ENCODE measurements around the gene AFG1L.
"Not testable (repeated sequence)": the region's sequence is repeated elsewhere in the genome, so short reads cannot be mapped to it uniquely, and the experiment has no call there.

AFG1L gene

GRCh38 chr6:108355120-108355519 is 60.3 kb downstream of the AFG1L start:
- no peak for DNase-seq

- DNase-seq, result no peak
Measured at GRCh38 chr6:108355890-108356289, 61.0 kb downstream of the AFG1L start.

DNA sequence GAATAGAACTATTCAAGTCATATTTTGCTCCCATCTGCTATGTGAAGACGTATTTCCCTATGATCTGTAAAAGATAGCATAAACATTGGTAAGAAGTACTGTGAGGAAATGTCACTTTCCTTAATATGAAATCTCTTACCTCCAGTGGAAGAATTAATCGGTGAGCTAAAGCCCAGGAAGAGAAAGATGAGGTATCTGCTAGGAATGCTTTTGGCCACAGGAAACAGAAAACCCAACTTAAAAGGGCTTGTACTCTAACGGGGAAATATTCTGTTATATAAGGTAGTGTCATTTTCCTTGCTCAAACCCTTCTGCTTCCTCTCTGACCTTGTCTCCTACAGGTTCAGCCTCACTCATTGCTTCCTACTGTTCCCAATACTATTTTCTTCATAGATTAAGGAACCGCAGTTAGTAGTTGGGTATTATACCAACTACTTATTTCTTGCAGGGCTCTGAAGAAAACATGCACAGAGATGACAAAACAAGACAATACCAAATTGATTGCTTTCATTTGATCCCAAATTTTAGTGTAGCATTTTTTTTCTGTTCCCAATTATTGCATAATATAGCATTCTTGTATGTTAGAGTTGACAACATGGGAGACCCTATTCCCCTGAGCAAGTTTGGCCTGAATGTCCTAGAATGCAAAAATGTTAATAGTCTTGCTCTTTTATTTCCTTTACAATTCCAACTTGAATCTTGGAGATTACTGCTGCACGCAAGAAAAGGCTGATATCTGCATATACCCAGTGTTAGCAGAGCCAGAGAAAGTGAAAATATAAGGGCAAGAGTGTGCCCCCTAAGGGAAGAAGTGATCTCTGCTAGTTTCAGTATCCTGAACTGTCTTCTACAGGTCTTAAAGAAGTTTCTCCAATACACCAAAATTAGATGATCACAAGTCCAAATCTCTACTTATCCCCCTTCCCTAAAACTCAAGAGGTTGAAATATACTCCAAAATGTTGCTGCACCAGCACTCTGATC is 65.3 kb downstream of the AFG1L start:
- DNase-seq, result no peak

DNA sequence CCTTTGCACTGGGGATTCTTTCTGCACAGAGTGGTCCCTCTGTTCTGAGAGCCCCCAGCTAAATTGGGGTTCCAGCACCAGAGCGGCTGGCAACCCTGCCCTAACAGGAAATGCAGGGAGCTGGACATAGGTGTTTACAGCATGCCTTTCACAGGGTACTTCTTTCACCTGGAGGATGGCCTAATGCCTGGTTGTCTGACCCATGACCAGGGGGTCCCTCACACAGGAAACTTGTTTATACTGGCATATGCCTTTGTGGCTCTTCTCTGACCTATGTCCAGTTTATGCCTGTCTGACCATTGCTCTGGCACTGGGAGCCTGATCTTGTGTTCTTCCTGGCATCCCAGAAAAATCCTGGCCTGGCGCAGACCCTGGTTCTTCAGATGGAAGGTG is 66.1 kb downstream of the AFG1L start:
- no peak for DNase-seq

DNA sequence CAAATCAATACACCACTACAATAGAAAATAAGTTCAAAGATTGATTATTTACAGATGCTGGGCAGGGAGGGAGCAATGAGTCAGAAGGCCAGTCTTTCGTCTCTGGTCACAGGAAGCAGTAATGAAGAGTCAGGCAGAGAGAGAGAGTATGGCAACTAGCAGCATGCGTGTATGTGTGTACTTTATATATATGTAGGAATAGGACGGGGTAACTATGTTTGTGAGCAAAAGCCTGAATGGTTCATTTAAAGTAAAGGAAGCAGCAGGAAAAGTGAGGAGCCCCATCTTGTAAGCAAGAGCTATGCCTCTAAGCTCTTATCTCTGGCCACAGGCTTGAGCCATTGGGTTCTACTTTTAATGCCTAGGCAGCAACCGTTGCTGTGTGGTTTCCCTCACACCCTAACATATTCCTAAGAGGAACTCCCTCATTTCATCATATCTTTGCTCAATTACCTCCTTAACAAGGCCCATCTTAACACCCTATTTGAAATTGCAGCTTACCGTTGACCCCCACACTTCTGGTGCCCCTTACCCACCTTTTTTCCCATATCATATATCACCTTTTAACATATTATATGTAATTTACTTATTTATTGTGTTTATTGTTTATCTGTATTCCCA is 66.6 kb downstream of the AFG1L start:
- peak; percentile 48 for DNase-seq

DNA sequence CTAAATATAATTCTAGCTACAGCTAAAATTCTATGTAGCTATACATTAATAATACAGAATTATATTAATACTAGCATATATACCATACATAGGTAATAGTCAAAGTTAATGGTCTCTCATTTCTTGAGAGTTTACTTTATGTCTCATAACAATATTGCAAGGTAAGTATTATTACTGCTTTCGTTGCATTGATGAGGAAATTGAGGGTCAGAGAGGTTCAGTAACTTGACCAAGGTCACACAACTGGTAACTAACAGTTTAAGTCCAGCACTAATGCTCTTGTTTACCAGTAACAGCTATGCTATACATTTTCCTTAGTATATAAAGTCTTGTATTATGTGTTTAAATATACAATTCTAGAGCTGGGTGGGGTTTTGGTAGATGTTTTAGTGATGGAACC is 67.6 kb downstream of the AFG1L start:
- no peak for DNase-seq

- no peak for DNase-seq
Measured at GRCh38 chr6:108363113-108363512, 68.3 kb downstream of the AFG1L start.

GRCh38 chr6:108363889-108364313 is 69.0 kb downstream of the AFG1L start:
- no peak for DNase-seq

DNA sequence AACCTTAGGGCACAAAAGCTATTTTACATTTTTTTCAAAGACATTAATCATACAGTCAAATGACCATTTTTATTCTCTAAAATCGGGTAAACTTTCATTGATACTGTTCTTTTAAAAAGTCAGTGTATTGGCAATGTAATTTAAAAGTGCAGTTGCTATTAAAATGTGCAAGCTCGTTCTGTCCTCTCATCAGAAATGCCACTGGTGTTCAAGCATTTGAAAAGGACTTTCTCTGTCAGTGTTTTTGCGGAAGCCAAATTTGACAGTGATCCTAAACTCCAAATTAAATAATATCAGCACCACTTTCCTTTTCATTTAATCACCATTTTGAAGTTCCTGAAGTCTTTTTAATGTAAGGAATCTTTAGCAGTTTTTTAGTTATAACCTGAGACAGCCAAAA is 69.6 kb downstream of the AFG1L start:
- DNase-seq, result no peak

GRCh38 chr6:108365478-108365877 is 70.6 kb downstream of the AFG1L start:
- DNase-seq, result peak; percentile 75

DNA sequence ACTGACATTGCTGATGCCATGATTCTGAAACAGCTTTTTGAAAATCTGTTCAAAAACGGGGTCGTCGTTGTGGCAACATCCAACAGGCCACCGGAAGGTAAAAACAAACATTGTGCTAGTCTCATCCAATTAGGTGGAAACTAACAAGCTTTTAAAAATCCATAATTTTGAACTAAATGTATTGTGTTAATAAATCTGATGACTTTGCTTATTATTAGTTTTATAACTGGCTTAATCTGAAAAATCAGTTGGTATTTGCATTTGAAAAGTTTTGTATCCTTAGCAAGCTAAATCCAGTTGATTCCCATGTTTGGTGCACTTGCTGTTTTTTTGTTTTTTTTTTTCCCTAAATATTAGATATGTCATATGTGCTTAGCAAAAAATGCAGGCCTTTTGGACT is 71.4 kb downstream of the AFG1L start:
- DNase-seq, result no peak

GRCh38 chr6:108368431-108369030 is 73.7 kb downstream of the AFG1L start:
- no peak for DNase-seq

DNA sequence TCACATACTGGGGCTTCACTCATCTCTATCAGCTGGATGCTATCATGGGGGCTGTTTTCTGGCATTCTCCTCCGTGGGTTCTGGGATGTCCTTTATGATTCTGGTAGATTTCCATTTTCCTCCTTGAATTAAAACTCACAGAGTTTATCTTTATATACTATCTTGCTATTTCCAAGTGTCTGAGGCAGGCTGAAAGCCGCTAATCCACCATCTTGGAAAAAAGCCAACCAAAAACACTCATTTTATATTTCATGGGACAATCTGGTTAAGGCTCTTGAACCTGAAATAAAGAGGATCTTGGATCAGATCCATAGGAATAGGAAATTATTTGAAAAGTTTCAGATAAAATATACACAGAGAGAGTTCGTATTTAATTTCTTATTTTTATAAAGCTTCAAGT is 86.0 kb downstream of the AFG1L start:
- DNase-seq, result no peak

DNA sequence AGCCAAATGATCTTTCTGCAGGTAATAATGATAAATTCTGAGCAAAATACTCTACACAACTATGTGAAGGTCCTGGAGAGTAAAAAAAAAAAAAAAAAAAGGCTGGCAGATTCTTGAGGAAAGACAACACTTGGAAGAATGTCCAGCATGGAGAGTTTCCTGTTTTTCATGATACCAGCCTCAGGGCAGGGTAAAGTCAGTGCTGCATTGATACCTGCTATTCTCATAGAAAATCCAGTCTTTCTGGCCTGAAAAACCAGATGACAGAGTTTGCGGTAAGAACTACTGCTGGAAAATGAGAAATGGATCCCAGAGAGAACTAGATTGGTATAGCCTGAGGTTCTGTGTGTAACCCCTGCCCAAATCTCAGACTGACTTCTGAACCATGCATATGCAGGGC is 89.1 kb downstream of the AFG1L start:
- no peak for DNase-seq

- DNase-seq, result not testable (repeated sequence)
Measured at GRCh38 chr6:108389190-108389589, 94.3 kb downstream of the AFG1L start.

GRCh38 chr6:108395297-108395696 is 100.4 kb downstream of the AFG1L start:
- no peak for DNase-seq

DNA sequence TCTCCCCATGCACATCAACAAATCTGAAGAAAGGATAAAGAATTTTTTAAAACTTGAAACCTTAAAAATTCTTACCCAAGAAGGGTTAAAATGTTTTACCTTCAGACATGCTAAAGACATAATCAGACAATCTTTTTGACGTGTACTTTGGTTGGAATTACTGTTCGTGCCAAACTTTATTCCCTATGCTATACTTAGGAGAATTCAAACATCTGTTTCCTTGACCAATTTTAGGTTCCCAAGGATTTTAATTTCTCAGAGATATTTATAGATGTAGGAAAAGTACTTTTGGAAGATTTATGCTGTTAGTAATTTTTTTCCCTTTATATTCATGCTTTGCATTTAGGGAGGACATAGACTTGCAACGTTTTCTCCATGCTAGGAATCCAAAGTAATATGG is 108.4 kb downstream of the AFG1L start:
- DNase-seq, result no peak

GRCh38 chr6:108406943-108407342 is 112.1 kb downstream of the AFG1L start:
- DNase-seq, result no peak

DNA sequence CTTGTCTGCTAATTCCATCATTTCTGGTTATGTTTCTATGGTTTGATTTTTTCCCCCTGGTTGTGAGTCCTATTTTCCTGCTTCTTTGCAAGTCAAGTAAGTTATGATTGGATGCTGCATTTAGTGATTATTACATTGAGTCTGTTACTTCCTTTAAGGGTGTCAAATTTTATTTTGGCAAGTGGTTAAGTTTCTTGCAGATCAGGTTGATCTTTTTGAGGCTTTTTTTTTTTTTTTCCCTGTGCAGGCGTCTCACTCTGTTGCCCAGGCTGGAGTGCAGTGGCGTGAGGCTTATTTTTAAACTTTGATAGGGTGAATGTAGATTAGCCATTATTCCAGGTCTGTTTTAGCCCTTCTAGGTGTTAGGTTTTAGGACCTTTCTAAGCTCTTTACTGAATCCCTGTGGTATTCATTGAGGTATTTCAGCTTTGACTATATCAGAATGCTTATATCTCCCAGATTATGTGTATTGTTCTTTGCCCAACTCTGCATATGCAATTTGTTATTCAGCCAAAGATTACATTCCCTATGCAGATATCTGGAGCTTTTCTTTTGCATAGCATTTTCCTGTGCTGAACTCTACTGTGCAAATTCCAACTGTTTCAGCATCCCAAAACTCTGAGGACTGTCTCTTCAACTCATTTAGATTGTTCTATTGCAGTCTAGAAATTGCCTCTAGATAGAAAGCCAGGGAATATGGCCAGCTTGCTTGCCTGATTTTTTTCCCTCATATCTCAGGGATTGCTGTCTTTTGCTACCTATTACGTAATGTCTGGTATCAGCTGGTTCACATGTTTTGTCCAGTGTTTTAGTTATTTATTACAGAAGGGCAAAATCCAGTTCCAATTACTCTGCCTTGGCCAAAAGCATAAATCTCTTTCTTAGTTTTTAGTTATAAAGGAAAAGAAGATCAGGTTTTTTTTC is 113.3 kb downstream of the AFG1L start:
- DNase-seq, result no peak

GRCh38 chr6:108408861-108409260 is 114.0 kb downstream of the AFG1L start:
- DNase-seq, result no peak

- not testable (repeated sequence) for DNase-seq
Measured at GRCh38 chr6:108416047-108416833, 121.4 kb downstream of the AFG1L start.

GRCh38 chr6:108417027-108417426 is 122.2 kb downstream of the AFG1L start:
- DNase-seq, result no peak
